HG03196 (cell line): ENCODE data around the gene DDX52.
"Not testable (repeated sequence)": the region's sequence is repeated elsewhere in the genome, so short reads cannot be mapped to it uniquely, and the experiment has no call there.

Experiments used
- ATAC-seq: cut with Tn5 transposase; IDR thresholded peaks from one replicate; pipeline ENCODE4 v1.9.1; 2021; ENCODE audit not compliant: unreplicated experiment

DDX52 gene

GRCh38 chr17:37643118-37643766 lies at the start of gene DDX52:
TSS of gene DDX52 (minus strand) at chr17:37643446. CDS start at chr17:37643420, 26 bp downstream.
- peak; percentile 84 for ATAC-seq

DNA sequence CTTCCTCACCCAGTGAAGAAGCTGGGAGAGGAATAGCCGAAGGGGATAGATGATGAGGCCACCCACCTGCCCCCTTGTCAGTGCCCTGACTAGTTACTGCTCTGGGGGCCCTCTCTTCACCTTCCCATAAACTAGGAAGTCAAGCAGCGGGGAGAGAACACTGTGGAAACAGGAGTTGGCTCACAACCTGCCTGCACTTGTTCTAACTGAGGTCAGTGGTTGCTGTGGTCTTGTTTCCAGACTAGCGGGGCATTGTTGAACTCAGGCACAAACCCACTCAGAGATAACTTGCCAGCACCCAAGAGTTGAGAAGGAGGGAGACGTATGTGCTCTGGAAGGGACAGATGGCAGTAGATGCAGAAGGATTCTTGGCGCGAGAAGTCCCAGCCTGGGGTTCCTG lies 48.6 kb upstream of the DDX52 start:
- ATAC-seq: no peak

DNA sequence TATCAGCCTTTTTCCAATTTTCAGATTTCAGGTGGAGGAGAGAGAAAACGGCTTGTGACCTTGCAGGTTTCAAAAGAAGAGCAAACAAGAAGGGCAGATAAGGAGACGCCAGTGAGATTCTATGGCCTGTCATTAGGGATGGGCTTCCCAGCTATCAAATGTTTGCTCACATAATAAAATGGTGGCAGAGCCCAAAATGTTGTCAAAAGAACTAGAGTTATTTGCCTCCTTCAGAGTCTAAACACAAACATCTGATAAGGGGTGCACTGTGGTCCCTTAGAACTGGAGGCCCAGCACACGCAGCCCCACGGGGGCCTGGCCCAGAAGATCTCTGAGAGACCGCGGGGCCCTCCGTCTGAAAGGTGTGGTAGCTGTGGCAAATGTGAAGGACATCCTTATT lies 46.1 kb upstream of the DDX52 start:
- no peak for ATAC-seq

DNA sequence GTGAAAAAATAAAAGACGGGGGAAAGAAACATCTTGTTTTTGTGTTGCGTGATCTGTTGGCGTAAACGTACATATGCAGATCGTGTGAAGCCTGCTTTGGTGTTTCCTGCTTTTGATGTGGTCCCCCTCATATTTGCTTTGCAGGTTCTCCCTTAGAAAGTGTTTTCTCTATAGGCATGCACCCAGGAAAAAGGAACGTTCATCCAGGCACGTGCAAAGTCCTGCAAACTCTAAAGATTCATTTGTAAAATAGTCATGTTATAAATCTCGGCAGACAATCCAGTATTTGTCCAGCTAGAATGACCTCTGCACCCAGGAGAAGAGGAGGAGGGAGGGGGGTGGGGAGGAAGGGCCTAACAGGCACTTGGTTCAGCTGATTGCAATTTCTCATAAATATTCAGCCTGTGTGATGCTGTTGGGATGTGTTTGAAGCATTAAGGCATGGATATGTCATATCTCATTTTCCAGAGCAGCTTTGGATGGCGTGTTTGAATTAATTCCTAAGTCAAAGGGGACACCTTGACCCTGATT lies 40.3 kb upstream of the DDX52 start:
- no peak for ATAC-seq

GRCh38 chr17:37682007-37682406 lies 38.8 kb upstream of the DDX52 start:
- ATAC-seq: no peak

- ATAC-seq: not testable (repeated sequence)
Measured at GRCh38 chr17:37679995-37680394, 36.7 kb upstream of the DDX52 start.

DNA sequence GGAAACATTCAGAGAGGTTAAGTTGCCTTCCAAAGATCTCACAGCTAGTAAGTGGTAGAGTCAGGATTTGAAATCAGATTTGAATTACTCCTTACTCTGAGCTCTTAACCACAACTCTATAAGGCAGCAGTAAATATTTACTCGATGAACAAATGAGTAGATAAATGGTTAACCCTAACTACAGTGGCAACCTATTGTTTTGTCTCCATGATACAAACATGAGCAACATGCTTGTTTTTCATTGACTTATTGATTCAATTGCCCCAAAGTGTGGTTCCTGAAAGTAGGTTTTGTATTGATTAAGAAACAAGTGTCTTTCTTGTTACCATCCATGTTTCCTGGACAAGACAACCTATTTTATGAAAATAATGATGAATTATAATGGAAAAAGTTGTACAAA lies 34.8 kb upstream of the DDX52 start:
- no peak for ATAC-seq

DNA sequence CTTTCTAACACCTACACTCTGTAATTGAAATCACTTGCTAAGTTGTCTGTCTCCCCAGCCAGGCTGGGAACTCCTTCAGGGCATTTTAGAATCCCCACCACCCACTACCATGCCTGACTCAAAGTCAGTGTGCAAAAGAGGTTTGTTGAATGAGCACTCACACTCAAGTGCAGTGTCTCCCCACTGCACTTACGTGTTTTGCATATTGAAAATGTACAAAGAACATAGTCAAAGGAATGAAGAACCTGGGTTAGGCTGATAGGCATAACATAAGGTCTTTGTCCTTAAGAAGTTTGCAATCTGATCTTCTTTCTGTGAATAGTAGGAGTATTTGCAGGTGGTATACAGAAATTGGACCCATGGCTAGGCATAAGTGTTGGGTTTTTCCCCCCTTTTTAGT lies 33.8 kb upstream of the DDX52 start:
- ATAC-seq: no peak

GRCh38 chr17:37676115-37676925 lies 33.1 kb upstream of the DDX52 start:
- no peak for ATAC-seq

DNA sequence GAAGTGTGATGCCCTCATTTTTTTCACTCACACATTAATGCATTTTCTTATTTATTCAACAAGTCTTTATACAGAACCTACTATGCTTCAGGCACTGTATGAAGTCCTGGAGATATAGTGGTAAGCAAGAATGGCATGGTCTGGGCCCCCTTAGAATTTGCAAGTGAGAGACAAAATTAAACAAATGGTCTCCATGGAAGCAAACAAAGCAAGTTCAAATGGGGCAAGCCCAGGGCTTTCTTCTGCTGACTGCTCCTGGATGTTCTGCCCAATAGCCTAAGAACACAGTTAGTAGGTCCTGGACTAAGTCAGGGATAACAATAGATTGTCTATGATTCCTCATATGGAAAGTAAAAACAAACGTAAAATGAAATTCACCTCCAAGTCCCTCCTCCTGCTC lies 31.3 kb upstream of the DDX52 start:
- ATAC-seq: no peak

- no peak for ATAC-seq
Measured at GRCh38 chr17:37673386-37673785, 30.1 kb upstream of the DDX52 start.

DNA sequence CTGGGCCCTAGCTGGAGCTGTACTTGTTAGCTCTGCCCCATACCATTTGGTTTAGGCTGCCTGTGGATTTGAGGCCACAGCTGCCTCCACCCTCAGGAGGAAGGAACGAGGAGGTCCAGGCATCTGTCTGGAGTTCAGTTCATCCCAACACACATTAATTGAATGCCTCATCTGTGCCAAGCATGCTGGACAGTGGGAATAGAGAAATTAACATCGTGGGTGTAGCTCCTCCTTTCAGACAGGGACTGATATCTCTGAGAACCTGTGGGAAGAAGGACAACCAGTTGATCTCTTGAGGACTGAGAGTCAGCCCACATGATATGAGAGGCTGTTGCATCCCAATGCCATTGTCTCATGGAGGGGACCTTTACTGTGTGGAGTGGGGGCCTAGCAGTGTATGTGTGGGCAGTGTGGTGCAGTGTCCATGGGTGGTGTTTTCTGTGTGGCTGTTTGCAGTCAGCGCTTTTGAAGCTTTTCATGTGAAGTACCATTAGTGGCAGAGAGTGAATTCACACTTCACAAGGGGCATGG lies 29.4 kb upstream of the DDX52 start:
- no peak for ATAC-seq

DNA sequence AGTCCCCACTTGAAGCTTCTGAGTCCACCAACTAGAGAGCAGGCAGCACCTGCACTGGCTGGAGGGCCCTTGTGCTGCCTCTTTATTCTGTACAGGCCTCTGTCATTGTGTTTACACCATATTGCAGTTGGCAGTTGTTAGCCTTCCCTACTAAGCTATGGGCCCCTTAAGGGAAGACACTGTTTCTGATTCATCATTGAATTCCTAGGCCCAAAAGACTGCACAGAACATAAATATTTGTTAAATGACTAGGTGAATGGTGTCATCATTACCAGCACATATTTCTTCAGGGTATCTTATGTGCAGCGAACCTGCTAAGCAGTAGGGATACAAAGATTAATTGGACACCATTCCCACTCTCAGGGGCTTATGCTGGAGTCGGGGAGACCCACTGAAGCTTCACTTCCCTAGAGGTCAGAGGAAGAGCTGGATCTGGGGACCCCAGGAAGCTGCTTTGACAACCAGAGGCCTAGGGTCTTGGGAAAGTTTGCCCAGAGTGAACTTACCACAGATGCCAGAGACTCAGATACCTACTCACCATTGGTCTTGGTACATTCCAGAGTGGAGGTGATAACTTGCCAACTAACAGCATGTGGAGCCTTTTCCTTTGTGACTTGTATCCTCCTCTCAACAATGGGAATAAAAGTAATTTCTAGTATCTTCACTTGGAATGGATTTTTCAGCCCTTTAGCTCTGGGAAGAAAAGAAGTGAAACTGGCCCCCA lies 28.7 kb upstream of the DDX52 start:
- no peak for ATAC-seq

- ATAC-seq: no peak
Measured at GRCh38 chr17:37671028-37671823, 28.0 kb upstream of the DDX52 start.

- no peak for ATAC-seq
Measured at GRCh38 chr17:37667039-37667438, 23.8 kb upstream of the DDX52 start.

- ATAC-seq: no peak
Measured at GRCh38 chr17:37664214-37664613, 21.0 kb upstream of the DDX52 start.

DNA sequence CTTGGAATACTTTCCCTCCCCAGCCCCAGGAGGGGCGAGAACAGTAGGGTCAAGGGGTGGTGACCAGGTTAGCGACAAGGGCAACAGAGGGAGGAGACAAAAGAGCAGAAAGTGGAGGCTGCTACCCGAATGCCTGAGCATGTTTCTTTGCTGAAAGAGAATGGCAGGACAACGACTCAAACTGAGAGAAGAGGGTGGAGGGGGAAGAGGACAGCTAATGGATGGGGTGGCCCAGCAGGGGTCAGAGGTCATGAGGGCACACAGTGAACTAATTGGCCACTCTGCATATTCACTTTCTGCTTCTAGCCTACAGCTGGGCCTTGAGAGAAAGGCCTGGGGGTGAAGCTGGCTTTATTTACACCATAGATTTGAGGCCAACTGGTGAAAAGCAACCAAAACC lies 19.1 kb upstream of the DDX52 start:
- ATAC-seq: no peak

- ATAC-seq: no peak
Measured at GRCh38 chr17:37661400-37662014, 18.3 kb upstream of the DDX52 start.

DNA sequence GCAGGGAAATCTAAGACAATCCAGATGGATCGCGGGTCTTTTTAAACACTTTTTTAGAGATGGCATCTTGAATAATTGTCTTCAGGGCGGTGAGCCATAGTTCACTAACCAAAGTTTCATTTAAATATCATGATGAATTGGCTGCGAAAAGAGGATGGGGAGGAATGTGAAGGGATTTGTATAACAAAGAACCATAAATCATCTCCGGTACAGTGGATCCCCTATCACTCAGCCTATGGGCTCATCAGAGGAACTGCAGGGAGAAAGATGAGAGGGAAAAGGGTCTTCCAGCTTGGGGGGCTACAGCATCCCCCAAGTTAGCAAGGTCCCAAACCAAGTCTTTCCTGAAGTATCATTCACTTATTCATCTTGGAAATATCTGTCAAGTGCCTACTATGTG lies 16.7 kb upstream of the DDX52 start:
- ATAC-seq: no peak

- ATAC-seq: no peak
Measured at GRCh38 chr17:37657202-37657601, 14.0 kb upstream of the DDX52 start.
